HCT116 (cell line): ENCODE results near the gene CD96. TPM values are rescaled to one million over a fixed set of nuclear protein-coding genes. Genes with fewer than 3 reads are reported as not detected.
A peak's percentile ranks its signal among the peaks of the same experiment; 100 is the strongest.

ENCODE experiments used
- ATAC-seq: fragments of 200-7000 bp; cut with Tn5 transposase; 2 replicates; pipeline ENCODE4 v1.9.1; 2020; ENCODE audit warnings: mild to moderate bottlenecking, moderate library complexity
- BruUV-seq: library from RNA; stranded (reverse); fragments of 400-500 nt; replicated peaks from 2 replicates; lab custom pipeline; 2021; lab: Mats Ljungman, UMichigan
- CTCF ChIA-PET: fragments of 300-600 bp; sonication (Branson Sonifier 250); formaldehyde crosslinking; loops from one replicate; lab custom pipeline; 2021; ENCODE audit warnings: antibody characterized with exemption; lab: Charles Lee
- POLR2A ChIA-PET: fragments of 300-600, 350-600 bp; sonication (Branson Sonifier 250); formaldehyde crosslinking; loops from one replicate; lab custom pipeline; 2021; ENCODE audit warnings: antibody characterized with exemption; lab: Charles Lee
- RAD21 ChIA-PET, 2 experiments: fragments of 300-600 bp; sonication (Branson Sonifier 250); formaldehyde crosslinking; loops; one replicate each; lab custom pipeline; 2023; ENCODE audit warnings: low total read pairs in 2 of 2; ENCODE audit not compliant: uncharacterized antibody in 2 of 2, unreplicated experiment in 2 of 2, low non-redundant PET in 1 of 2; lab: Charles Lee
- DNase-seq: peaks from one replicate; pipeline ENCODE4 v3.0.0-alpha.2; 2010; ENCODE audit warnings: low read depth, low spot score
- H2AFZ ChIP-seq: fragments of 200-600 bp; shearing (Covaris generic), sonication (generic); 2 replicates; pipeline ENCODE4 v1.6.1; 2017; ENCODE audit warnings: low read depth, mixed run types, mixed read lengths, antibody characterized with exemption, low read length; ENCODE audit not compliant: poor library complexity, severe bottlenecking
- H3K27ac ChIP-seq: 2 replicates; pipeline ENCODE4 v1.5.1; 2012; ENCODE audit warnings: low read depth, low read length
- H3K27me3 ChIP-seq: fragments of 200-600 bp; sonication (generic); 2 replicates; pipeline ENCODE4 v1.6.1; 2016; ENCODE audit warnings: mixed run types, low read length, mixed read lengths; ENCODE audit not compliant: insufficient read depth
- H3K36me3 ChIP-seq, 2 experiments: fragments of 200-500 bp in 1 of 2; fragments of 200-600 bp in 1 of 2; sonication (Bioruptor generic) in 1 of 2; sonication (generic) in 1 of 2; 2 replicates each; pipeline versions ENCODE4 v1.5.1 to v1.6.1; 2014 to 2016; ENCODE audit warnings: low read length in 2 of 2, inconsistent platforms in 1 of 2, mixed read lengths in 1 of 2, mixed run types in 1 of 2; ENCODE audit not compliant: insufficient read depth in 2 of 2, control insufficient read depth in 1 of 2
- H3K4me1 ChIP-seq, 2 experiments: fragments of 200-600 bp in 1 of 2; sonication (generic) in 1 of 2; 2 replicates each; pipeline versions ENCODE4 v1.5.1 to v1.6.1; 2012 to 2017; ENCODE audit warnings: low read length in 2 of 2, inconsistent platforms in 1 of 2, mild to moderate bottlenecking in 1 of 2, mixed read lengths in 1 of 2, mixed run types in 1 of 2, moderate library complexity in 1 of 2; ENCODE audit not compliant: insufficient read depth in 2 of 2, control insufficient read depth in 1 of 2
- H3K4me2 ChIP-seq: fragments of 200-600 bp; sonication (generic); 2 replicates; pipeline ENCODE4 v1.6.1; 2017; ENCODE audit warnings: mixed run types, low read length, mixed read lengths
- H3K4me3 ChIP-seq, 2 experiments: fragments of 200-600 bp in 1 of 2; sonication (generic) in 1 of 2; replicated peaks in 1 of 2; 2 replicates each; pipeline ENCODE4 v1.5.1; 2011 to 2016; ENCODE audit warnings: low read length in 2 of 2, control low read depth in 1 of 2, low read depth in 1 of 2, mild to moderate bottlenecking in 1 of 2, mixed read lengths in 1 of 2, mixed run types in 1 of 2
- H3K79me2 ChIP-seq: fragments of 200-600 bp; sonication (generic); 2 replicates; pipeline ENCODE4 v1.6.1; 2017; ENCODE audit warnings: mild to moderate bottlenecking, mixed run types, low read length, moderate library complexity, mixed read lengths; ENCODE audit not compliant: insufficient read depth
- H3K9ac ChIP-seq: fragments of 200-600 bp; sonication (generic); 2 replicates; pipeline ENCODE4 v1.6.1; 2016; ENCODE audit warnings: low read length, mixed read lengths
- H3K9me2 ChIP-seq: fragments of 200-600 bp; sonication (generic), shearing (Covaris generic); 2 replicates; pipeline ENCODE4 v1.6.1; 2017; ENCODE audit warnings: mixed run types, mild to moderate bottlenecking, moderate library complexity; ENCODE audit not compliant: insufficient read depth
- H3K9me3 ChIP-seq, 2 experiments: fragments of 200-500 bp in 1 of 2; fragments of 200-600 bp in 1 of 2; sonication (Bioruptor generic) in 1 of 2; sonication (generic) in 1 of 2; 2 replicates each; pipeline ENCODE4 v1.6.1; 2014 to 2017; ENCODE audit warnings: low read length in 2 of 2, mixed read lengths in 2 of 2, inconsistent platforms in 1 of 2, low read depth in 1 of 2, mild to moderate bottlenecking in 1 of 2, mixed run types in 1 of 2, moderate library complexity in 1 of 2; ENCODE audit not compliant: control insufficient read depth in 1 of 2, insufficient read depth in 1 of 2
- H4K20me1 ChIP-seq: fragments of 200-600 bp; sonication (generic), shearing (Covaris generic); 2 replicates; pipeline ENCODE4 v1.6.1; 2017; ENCODE audit warnings: mixed run types, mild to moderate bottlenecking, moderate library complexity; ENCODE audit not compliant: insufficient read depth
- CBX3 ChIP-seq: IDR thresholded peaks from 2 replicates; pipeline ENCODE4 v1.6.1; 2012; ENCODE audit warnings: low read depth
- CEBPB ChIP-seq: IDR thresholded peaks from 2 replicates; pipeline ENCODE4 v1.6.1; 2012; ENCODE audit warnings: low read depth
- EGR1 ChIP-seq: IDR thresholded peaks from 2 replicates; pipeline ENCODE4 v1.6.1; 2012; ENCODE audit warnings: low read depth
- ELF1 ChIP-seq: IDR thresholded peaks from 2 replicates; pipeline ENCODE4 v1.6.1; 2012; ENCODE audit warnings: low read depth, borderline replicate concordance
- EZH2 ChIP-seq: fragments of 200-600 bp; sonication (generic); IDR thresholded peaks from 2 replicates; pipeline ENCODE4 v1.6.1; 2017; ENCODE audit warnings: antibody characterized with exemption, mixed run types
- FOSL1 ChIP-seq: IDR thresholded peaks from 2 replicates; pipeline ENCODE4 v1.6.1; 2012; ENCODE audit warnings: low read depth
- JUND ChIP-seq: IDR thresholded peaks from 2 replicates; pipeline ENCODE4 v1.6.1; 2012
- POLR2AphosphoS5 ChIP-seq: IDR thresholded peaks from 2 replicates; pipeline ENCODE4 v1.6.1; 2011; ENCODE audit warnings: mild to moderate bottlenecking, low read depth, low read length, moderate library complexity
- RAD21 ChIP-seq: IDR thresholded peaks from 2 replicates; pipeline ENCODE4 v1.6.1; 2012; ENCODE audit warnings: low read depth, mild to moderate bottlenecking
- SIN3A ChIP-seq: IDR thresholded peaks from 2 replicates; pipeline ENCODE4 v1.6.1; 2012; ENCODE audit warnings: low read depth
- SP1 ChIP-seq: IDR thresholded peaks from 2 replicates; pipeline ENCODE4 v1.6.1; 2012; ENCODE audit warnings: low read depth
- SRF ChIP-seq: IDR thresholded peaks from 2 replicates; pipeline ENCODE4 v1.6.1; 2012; ENCODE audit warnings: low read depth
- TCF7L2 ChIP-seq: IDR thresholded peaks from 2 replicates; pipeline ENCODE4 v1.7.0; 2011; ENCODE audit warnings: borderline replicate concordance, inconsistent platforms; ENCODE audit not compliant: insufficient read depth, insufficient read length; ENCODE audit errors: extremely low read depth
- ZFX ChIP-seq: fragments of 450-650 bp; IDR thresholded peaks from 2 replicates; pipeline ENCODE4 v1.6.1; 2017
- ZNF274 ChIP-seq: fragments of 200-500 bp; sonication (Bioruptor generic); IDR thresholded peaks from 2 replicates; pipeline ENCODE4 v1.6.1; 2014; ENCODE audit warnings: mild to moderate bottlenecking, low read depth, low read length, inconsistent platforms
- intact Hi-C: fragments of 100-400 bp; cut with micrococcal nuclease; formaldehyde crosslinking; loops from 2 replicates; pipeline ENCODE4 v1.10.0; 2022
- total RNA-seq: library from RNA; stranded (reverse); gene quantifications from one replicate; pipeline ENCODE4 v1.2.1, GENCODE V29; 2021; ENCODE audit not compliant: unreplicated experiment
- TF ChIP-seq, protein P1 (sequence below): IDR thresholded peaks from 2 replicates; pipeline ENCODE4 v1.6.1; 2012

The CD96 gene
- total RNA-seq, 1 experiment from 2014 or later, result 0.42 TPM

- peak overlapping the region; percentile 8 to 22 for H3K4me3 ChIP-seq
- BruUV-seq, result TSS peak; percentile 38
- TF ChIP-seq, protein P1, sequence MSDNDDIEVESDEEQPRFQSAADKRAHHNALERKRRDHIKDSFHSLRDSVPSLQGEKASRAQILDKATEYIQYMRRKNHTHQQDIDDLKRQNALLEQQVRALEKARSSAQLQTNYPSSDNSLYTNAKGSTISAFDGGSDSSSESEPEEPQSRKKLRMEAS, result no peak
- peak; percentile 19; the same call in 1 of the 2 replicates for TF ChIP-seq ELF1
- no peak for TF ChIP-seq EGR1
- TF ChIP-seq CEBPB, result peak; percentile 85
- TF ChIP-seq EZH2, result no peak
- 0 out of 2 replicates have a peak, but pooled peaks have one; percentile 26 for TF ChIP-seq SRF
- peak; percentile 99 for TF ChIP-seq TCF7L2
- peak; percentile 44; the same call in 1 of the 2 replicates for TF ChIP-seq JUND
- no peak for TF ChIP-seq RAD21
- TF ChIP-seq POLR2AphosphoS5, result no peak
- no peak for TF ChIP-seq ZNF274
- peak; percentile 38 for TF ChIP-seq FOSL1
- TF ChIP-seq ZFX, result no peak
- no peak for TF ChIP-seq SIN3A
- peak; percentile 5; the same call in 1 of the 2 replicates for TF ChIP-seq CBX3
- peak; percentile 59 for TF ChIP-seq SP1
- TF ChIP-seq, all 23 proteins: peak for 8
- Histone ChIP-seq H4K20me1 (no peaks in the 10 kb centered on the region), H3K9ac (peak overlapping the region; percentile 46), H3K9me2 (no peaks in the 10 kb centered on the region), H2AFZ (no peak overlapping the region), H3K79me2 (no peaks in the 10 kb centered on the region), H3K4me2 (peak overlapping the region; percentile 46), H3K27me3 (no peaks in the 10 kb centered on the region), H3K27ac (peak overlapping the region; percentile 55), H3K4me1 (peaks cover 6 to 62% of the 10 kb centered on the region in 2 experiments), H3K36me3 (no peaks in the 10 kb centered on the region), H3K9me3 (no peaks in the 10 kb centered on the region)
- CTCF ChIA-PET, result interaction anchor here (1.4 kb wide), 1 partner anchor 12 kb away, joined by 4 read pairs; no protein-coding TSS in a partner anchor
- no peak for DNase-seq
- POLR2A ChIA-PET, result no interaction called here
- ATAC-seq, result peak; percentile 62
- RAD21 ChIA-PET, result no interaction called here
- intact Hi-C loops, result no loop called here
These were observed 68.2 kb downstream of the CD96 start for GRCh38 chr3:111610189-111610588.
